ENCODE measurements around the gene GUCY1A2.
"Not testable (repeated sequence)": the region's sequence is repeated elsewhere in the genome, so short reads cannot be mapped to it uniquely, and the experiment has no call there.

The GUCY1A2 gene, protein sequence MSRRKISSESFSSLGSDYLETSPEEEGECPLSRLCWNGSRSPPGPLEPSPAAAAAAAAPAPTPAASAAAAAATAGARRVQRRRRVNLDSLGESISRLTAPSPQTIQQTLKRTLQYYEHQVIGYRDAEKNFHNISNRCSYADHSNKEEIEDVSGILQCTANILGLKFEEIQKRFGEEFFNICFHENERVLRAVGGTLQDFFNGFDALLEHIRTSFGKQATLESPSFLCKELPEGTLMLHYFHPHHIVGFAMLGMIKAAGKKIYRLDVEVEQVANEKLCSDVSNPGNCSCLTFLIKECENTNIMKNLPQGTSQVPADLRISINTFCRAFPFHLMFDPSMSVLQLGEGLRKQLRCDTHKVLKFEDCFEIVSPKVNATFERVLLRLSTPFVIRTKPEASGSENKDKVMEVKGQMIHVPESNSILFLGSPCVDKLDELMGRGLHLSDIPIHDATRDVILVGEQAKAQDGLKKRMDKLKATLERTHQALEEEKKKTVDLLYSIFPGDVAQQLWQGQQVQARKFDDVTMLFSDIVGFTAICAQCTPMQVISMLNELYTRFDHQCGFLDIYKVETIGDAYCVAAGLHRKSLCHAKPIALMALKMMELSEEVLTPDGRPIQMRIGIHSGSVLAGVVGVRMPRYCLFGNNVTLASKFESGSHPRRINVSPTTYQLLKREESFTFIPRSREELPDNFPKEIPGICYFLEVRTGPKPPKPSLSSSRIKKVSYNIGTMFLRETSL

DNA sequence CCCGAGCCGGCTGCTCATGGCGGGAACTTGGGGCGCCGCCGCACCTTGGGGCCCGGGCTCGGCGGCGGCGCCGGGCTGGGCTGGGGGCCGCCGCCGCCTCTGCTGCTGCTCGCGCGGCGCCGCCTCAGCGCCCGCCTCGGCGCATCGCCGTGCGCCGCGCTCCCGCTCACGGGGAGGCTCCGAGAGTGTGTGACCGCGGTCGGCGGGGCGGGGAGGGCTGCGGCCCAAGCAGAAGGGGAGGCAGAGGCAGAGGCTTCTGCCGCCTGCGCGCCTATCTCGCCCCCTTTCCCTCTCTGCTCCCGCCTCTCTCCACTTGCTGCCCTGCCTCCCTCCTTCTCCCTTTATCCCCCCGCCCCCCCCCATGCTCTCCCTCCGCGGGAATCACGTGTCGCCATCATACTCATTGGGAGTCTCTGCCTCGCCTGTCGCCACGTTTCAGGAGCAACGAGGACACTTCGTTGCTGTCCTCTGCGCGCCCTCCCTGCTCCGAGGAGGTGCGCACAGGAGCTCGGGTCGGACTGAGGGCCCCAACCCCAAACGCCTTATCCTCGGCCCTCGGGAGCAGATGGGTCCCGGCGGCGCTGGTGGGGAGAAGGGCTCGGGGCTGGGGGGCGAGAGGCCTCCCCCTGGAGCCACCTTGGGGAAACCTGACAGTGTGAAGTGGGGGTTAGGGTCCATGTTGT is at the start of gene GUCY1A2:
Gene GUCY1A2 (minus strand): TSS at position 258 of the 683 bp plus-strand sequence. CDS start 421 bp downstream, outside the sequence.
- peak; percentile 21 for DNase-seq

DNA sequence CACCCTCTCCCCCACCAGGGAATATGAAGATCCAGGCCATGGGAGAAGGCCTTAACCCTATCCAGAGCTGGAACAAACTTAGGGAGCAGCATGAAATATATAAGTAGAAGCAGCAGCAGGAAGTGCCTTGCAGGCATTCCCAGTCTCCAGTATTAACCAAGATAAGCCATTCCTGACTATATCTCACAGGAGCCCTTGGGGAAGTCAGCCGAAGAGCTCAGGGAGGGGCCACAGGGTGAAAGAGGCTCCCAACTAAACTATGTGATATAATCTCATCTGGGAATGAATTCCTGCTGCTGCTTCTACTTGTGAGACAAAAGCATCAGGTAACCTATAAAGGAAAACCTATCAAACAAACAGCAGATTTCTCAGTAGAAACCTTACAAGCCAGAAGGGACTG is 36.1 kb upstream of the GUCY1A2 start:
- DNase-seq, result no peak

DNA sequence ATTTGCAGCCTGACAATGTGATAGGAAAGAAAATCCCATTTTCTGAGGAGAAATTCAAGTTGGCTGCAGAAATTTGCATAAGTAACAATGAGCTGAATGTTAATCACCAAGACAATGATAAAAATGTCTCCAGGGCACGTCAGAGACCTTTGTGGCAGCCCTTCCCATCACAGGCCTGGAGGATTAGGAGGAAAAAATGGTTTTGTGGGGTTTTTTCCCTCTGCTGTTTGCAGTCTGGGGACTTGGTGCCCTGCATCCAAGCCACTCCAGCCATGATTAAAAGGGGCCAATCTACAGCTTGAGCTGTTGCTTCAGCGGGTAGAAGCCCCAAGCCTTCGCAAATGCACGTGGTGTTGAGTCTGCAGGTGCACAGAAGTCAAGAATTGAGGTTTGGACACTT is 33.1 kb upstream of the GUCY1A2 start:
- not testable (repeated sequence) for DNase-seq

DNA sequence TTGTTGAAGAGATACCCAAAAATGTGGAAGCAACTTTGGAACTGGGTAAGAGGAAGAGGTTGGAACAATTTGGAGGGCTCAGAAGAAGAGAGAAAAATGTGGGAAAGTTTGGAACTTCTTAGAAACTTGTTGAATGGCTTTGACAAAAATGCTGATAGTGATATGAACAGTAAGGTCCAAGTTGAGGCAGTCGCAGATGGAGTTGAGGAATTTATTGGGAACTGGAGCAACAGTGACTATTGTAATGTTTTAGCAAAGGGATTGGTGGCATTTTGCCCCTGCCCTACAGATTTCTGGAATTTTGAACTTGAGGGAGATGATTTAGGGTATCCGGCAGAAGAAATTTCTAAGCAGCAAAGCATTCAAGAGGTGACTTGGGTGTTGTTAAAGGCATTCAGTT is 32.6 kb upstream of the GUCY1A2 start:
- not testable (repeated sequence) for DNase-seq

DNA sequence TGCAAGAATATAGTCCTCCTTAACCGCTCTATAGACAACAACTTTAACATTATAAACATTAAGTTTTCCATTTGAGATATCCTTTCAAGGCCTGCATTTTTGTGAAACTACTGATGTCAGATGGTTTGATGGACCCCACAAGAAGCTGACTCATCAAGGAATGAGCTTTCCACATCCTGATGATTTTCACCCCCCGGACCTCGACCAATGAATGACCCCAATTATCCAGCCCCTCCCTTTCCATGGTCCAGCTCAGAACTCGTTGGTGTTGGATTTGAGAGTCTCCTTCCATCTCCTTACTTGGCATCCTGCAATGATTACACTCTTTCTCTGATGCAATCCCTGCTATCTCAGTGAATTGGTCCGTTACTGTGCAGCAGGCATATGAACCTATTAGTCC is 31.8 kb upstream of the GUCY1A2 start:
- DNase-seq, result no peak

DNA sequence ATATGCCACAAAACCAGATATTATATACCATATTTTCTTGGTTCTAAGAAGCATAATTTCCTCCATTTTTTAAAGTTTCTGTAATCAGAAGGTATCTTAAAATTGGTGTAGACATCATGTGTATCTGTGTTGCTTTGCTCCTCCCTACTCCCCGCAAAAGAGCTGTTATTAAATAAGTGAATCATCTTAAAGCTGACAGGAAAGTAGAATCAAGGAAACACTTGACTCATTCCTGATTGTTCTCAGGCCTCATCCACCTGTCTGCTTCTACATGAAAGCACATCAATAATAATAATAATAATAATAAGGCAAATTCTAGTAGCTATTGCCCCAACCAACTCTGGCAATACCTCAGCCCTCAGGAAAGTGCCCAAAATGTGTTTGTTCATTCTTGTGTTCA is 26.2 kb upstream of the GUCY1A2 start:
- DNase-seq, result no peak

DNA sequence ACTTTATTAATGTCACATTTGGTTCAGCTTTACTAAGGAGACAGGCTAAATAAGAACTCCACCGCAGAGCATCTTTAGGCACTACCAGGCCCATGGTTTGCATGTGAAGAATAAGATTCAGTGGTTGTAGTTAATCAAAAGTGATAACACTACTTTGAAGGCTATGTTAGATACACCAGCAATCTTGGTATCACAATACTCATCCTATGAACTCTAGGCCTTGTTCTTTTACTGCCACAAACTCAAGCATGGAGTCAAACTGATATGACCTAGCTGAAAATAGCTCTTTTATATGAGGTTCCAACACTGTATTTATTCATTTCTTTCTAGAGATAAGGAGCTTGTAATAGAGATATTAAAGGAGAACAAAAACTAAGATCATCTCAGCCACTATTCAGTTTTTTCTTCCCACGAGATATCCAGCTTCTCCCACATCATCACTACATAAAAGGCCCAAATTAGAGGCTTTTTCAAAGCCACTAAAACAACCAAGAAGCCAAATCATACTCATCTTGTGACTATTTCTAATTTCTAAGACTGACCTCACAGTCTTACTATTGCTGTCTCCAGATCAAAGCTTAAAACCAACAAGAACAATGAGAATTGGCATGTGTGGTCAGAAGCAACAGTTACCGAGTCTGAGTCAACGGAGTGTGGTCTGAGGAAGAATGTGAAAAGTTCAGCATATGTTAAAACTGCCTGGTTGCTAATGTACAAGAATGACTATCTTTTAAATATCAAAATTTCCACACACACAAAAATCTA is 25.1 kb upstream of the GUCY1A2 start:
- no peak for DNase-seq

DNA sequence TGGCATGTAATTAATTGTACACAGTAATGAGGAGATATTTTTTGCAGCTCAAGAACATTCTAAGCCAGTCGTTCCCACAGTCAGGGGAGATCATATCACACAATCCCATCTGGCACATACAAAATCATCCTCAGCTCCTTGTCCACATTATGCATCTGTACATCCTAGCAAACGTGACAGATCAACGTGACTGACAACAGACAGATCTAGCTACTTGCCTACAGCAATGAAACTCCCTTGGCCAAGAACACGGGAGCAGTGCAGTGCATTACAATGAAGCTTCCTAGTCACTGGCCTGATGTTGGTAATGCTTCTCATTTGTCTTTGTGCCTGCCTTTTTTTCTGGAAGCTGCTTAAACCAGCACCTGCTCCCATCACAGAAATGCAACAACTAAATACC is 24.5 kb upstream of the GUCY1A2 start:
- DNase-seq, result no peak

DNA sequence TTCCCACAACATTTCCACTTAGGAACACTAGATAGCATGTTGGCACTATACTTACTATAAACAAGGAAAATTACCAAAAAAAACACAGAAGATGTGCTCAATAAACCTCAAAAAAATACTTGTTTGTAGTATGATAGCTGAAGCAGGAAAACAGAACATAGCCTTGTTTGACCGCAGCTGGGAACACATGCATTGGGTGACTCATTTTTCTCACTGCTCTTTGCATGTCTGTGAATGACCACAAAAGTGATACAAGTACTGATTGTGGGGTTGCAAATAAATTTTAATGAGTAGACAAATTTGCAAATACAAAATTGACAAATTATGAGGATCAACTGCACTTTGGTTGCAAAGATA is 22.8 kb upstream of the GUCY1A2 start:
- DNase-seq, result no peak

DNA sequence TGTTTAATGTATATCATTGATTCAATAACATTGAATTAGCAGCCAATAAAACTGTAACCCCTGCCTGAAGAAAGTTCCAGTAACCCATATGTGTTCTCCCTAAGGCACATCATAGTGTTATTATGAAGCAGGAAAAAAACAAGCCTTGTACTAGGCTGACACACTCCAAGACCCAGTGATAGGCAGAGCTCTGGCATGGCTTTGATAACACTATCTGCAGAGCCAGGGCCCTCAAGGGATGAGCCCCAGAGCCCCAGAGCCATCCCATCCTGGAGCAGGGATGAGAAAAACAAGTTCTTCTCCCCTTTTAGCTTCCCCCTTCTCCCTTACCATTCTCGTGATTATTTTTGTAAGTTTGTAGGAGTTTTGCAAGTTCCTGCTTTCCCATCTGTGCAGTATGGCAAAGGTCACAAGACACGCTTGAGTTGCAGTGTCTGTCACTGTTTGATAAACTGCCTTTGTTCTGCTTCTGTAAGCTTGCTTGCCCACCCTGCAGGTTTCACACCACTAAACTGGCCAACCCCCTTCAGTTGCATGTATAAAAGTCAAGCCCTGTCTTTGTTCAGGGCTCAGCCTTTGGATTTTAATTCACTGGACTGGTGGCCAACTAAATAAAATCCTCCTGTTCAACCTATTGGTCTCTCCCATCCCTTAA is 22.3 kb upstream of the GUCY1A2 start:
- no peak for DNase-seq

DNA sequence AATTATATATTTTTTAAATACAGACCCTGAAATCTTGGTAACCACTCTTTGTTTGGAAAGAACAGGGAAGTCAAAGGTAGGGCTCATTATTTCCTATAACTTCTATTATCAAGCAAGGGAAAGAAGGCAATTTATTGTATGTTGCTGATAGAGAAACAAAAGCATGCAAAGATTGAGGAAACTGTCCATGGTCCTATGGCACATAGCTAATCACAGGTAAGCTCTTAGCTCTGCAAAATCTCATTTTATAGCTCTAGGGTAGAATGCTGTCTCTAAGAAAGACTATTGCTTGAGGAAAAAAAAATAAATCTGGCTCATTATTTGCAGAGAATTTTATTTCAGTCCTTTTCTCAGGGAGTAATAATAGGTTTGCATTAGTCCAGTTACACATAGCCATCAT is 7.4 kb upstream of the GUCY1A2 start:
- no peak for DNase-seq

DNA sequence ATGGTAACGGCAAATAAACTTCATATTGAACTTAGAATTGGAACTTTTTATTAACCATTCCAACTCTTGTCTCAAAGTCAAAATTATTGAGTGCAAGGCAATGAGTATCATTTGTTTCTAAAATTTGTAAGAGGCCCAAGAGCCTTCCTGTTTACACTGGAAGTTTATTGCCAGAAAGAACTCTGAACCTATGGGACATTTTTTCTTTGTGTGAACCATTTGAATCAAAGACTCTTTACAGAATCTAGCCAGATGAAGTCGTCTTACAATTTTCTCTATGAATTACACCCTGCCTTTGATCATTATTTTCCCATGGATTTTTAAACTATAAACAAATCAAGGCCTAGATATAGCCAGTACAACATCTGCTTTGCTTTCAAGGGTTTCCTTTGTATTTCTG is 2.3 kb upstream of the GUCY1A2 start:
- DNase-seq, result no peak

DNA sequence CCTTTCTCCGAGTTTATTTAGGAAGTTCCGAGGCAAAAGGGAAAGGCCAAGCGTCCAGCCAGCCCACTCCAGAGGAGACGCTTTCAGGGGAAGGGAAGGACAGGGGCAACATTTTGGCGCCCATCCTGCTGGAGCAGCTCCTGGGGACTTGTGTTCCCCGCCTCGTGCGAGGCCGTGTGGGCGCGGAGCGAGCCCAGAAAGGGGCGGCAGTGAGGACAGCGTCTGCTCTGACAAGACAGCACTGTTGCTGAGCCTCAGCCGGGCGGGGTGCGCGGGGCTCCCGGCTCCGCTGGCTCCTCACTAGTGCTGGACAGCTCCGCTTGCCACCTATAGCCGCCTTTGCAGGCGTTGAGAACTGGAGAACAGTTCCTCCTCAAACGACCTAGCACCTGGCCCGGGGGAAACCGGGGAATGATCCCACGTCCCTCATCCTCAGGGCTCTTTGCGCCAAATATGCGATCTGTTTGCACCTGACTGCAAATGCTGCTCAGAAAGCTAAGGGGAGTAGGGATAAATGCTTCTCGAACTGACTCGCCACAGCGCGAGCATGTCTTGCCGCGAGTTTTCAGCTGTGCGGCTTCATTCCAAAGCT is 722 bp upstream of the GUCY1A2 start:
- no peak for DNase-seq

DNA sequence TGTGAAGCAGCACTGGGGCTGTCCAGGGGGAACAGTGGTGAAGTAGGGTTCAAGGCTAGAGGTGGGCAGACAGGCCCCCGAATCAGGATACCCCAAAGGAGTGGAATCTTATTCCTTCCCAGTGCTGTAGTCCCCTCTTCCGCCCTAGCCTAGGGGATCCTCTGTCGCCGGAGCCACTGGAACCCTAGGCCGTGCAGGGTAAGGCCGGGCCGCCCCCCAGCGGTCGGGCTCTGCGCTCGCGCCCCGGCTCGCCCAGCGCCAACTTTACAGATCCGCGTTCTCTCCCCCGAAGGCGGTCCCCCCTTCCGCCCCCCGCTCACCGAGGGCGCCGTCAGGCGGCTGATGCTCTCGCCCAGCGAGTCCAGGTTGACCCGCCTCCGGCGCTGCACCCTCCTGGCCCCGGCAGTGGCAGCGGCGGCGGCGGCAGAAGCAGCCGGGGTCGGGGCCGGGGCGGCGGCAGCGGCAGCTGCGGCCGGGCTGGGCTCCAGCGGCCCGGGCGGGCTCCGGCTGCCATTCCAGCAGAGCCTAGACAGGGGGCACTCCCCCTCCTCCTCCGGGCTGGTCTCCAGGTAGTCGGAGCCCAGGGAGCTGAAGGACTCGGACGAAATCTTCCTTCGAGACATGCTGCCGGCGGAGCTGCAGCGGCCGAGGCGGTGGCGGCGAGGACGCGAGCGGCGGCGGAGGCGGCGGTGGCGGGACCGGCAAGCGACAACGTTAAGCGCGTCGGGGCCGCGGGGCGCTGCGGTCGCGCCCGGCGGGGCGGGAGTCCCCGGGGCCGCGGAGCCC is 650 bp downstream of the GUCY1A2 start:
- DNase-seq, result peak; percentile 33

DNA sequence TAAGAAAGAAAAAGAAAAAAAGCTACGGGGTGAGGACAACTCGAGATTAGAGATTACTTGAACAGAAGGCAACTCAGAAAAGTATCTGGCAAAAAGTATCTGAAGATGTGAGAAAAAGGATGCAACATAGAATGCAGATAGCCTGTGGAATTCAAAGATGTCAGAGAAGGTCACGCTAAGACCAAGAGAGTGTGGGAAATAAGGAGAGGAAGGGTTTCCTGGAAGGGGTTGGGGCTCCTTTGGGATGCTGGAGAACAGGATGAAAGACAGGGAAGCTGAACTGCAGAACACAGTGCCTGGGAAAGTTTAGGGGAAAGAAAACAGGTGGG is 1.2 kb downstream of the GUCY1A2 start:
- DNase-seq, result no peak

DNA sequence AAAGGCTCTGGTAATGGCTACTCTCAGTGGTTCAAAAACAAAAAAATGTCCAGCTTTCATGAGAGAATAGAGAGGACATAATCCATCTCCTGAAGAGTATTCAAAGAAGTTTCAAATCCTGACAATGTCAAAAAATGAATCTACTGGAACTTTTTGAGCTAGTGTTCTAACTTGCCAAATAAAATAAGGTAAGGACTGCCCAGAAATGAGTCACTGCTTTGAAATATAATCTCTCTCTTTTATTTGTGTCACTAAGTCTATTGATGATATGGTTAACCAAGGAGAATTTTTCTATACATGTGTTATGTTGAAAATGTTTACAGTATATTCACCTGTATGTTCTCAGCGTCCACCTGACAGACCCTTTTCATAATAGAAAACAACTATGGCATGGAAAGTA is 3.4 kb downstream of the GUCY1A2 start:
- no peak for DNase-seq

DNA sequence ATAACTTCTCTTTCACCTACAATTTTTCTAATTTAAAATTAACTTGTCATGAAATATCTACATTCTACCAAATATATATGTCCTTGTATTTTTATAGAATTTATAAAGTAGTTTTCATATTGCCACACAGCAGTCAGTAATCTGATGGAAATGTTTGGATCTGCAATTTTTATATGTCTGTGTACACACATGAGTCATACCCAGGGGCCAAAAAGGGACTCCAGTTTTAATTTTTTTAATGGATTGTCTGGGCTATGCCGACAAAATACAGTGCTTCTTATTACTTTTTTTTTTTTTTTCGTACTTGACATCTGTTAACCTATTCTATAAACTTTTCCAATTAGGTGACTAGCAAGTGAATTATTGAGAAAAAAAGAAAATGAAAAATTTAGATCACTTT is 6.3 kb downstream of the GUCY1A2 start:
- DNase-seq, result no peak

DNA sequence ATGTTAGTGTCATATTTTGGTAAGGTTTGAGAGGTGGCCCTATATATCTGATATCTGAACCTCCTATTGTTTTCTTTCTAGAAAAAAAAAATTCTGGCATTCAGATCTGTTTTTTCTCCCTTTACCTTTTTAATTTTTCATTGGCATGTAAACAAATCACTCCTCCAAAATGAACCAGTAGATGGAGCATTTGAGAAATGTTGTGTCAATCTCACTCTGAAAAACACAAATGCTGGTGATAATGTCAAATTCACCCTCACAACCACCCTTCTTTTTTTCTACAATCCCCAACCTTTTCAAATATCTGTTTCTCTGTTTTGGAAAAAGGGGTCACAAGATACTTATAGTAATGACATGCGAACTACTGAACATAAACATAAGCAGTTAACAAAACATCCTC is 9.1 kb downstream of the GUCY1A2 start:
- no peak for DNase-seq

DNA sequence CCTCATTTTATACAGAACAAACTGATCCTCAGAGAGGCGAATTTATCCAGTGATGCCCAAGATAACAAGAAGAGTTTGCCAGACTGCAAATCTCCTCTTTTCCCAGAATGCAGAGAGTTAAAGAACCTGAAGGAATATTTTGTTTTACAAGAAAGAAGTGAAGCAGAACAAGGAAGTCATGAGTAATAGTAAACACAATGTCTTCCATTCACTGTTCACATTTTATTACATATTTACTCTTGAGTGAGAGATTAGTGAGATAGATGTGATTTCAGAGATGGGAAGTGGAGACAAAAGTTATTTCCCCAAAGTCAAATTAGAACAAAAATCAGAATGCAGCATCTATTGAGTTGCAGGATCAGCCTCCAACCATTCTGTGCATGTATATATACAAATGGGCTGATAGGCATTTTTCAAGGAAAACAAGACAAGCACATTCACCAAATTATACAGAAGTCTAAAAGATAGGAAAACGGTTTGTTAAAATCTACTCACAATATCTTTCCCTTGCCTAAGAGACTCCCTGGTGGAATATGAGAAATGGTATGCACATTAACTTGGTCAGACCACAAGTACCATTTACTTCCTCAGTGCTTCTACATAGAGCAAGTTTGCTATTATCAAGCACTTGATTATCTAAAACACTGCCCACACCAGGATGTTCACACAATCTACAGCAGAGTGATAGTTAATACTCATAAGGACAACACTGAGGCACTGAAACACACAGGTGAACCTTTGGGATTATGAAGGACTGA is 12.0 kb downstream of the GUCY1A2 start:
- no peak for DNase-seq

DNA sequence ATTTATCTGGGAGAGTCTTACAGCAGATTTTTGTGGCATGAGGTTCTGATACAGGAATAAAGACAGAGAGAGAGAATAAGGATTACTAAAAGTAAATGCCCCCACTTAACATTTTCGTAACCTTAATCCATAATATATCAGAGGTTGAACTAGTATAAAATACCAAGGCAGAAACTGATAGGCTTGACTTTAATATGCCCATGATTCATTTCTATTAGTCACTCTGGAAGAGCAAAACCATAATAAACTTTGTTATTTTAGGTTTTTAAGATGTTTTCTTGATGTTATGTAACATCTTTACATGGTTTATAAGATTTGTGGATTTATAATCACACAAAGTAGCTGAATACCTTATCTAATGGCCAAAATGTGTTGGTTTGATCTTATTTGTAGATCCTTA is 19.1 kb downstream of the GUCY1A2 start:
- no peak for DNase-seq

DNA sequence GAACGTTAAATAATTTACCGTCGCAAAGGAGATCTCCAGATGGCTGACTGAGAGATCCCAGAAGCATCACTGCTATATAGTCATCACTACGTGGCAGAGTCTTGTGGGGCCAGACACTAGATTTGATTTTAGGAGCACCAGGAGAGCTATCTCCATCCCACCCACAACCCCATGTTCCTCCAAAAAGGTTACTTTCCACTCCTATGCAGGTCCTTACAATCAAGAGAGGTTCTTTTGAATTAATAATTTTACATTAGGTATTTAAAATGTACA is 19.4 kb downstream of the GUCY1A2 start:
- DNase-seq, result no peak

Data from NCI-H345 (cell line).